ENCODE measurements around the gene SIK2. TPM values are rescaled to one million over a fixed set of nuclear protein-coding genes. Genes with fewer than 3 reads are reported as not detected.

Gene SIK2
- total and polyA plus RNA-seq, 2 donors: 10.4 to 14.2 TPM

- DNase-seq (ENCODE audit: extremely low spot score): no peak
- H3K27ac ChIP-seq (ENCODE audit: low read depth): no peak overlapping the region
- 87% methylated on average over 6 of the region's 6 CpGs for WGBS
- peaks cover 2% of the 10 kb centered on the region for H3K36me3 ChIP-seq (ENCODE audit: insufficient read depth)
- H3K4me1 ChIP-seq (ENCODE audit: insufficient read depth): no peaks in the 10 kb centered on the region
- no peak overlapping the region for H3K4me3 ChIP-seq (ENCODE audit: low read depth, low read length)
These were observed 91.1 kb downstream of the SIK2 start for GRCh38 chr11:111693224-111693937.

- no peak overlapping the region for H3K4me3 ChIP-seq (ENCODE audit: low read depth, low read length)
- 61% methylated on average over 4 of the region's 4 CpGs for WGBS
- H3K27ac ChIP-seq (ENCODE audit: low read depth): no peak overlapping the region
- DNase-seq (ENCODE audit: extremely low spot score): no peak
- H3K36me3 ChIP-seq (ENCODE audit: insufficient read depth): no peaks in the 10 kb centered on the region
- H3K4me1 ChIP-seq (ENCODE audit: insufficient read depth): no peaks in the 10 kb centered on the region
These were observed 92.6 kb downstream of the SIK2 start for GRCh38 chr11:111694851-111695250.

- no peaks in the 10 kb centered on the region for H3K36me3 ChIP-seq (ENCODE audit: insufficient read depth)
- no peak overlapping the region for H3K4me3 ChIP-seq (ENCODE audit: low read depth, low read length)
- H3K4me1 ChIP-seq (ENCODE audit: insufficient read depth): no peaks in the 10 kb centered on the region
- H3K27ac ChIP-seq (ENCODE audit: low read depth): no peak overlapping the region
- WGBS: 60% methylated on average over 1 of the region's 1 CpG
- DNase-seq (ENCODE audit: extremely low spot score): no peak
These were observed 94.3 kb downstream of the SIK2 start for GRCh38 chr11:111696556-111696955.

GRCh38 chr11:111697933-111698371, 95.7 kb downstream of the SIK2 start:
- H3K4me3 ChIP-seq (ENCODE audit: low read depth, low read length): no peak overlapping the region
- WGBS: 61% methylated on average over 1 of the region's 1 CpG
- H3K36me3 ChIP-seq (ENCODE audit: insufficient read depth): no peaks in the 10 kb centered on the region
- no peak for DNase-seq (ENCODE audit: extremely low spot score)
- H3K4me1 ChIP-seq (ENCODE audit: insufficient read depth): no peaks in the 10 kb centered on the region
- H3K27ac ChIP-seq (ENCODE audit: low read depth): no peak overlapping the region

- no peaks in the 10 kb centered on the region for H3K36me3 ChIP-seq (ENCODE audit: insufficient read depth)
- 97% methylated on average over 3 of the region's 3 CpGs for WGBS
- H3K27ac ChIP-seq (ENCODE audit: low read depth): no peak overlapping the region
- no peaks in the 10 kb centered on the region for H3K4me1 ChIP-seq (ENCODE audit: insufficient read depth)
- H3K4me3 ChIP-seq (ENCODE audit: low read depth, low read length): no peak overlapping the region
- no peak for DNase-seq (ENCODE audit: extremely low spot score)
These were observed 96.8 kb downstream of the SIK2 start for GRCh38 chr11:111698852-111699559.

GRCh38 chr11:111699579-111700156, 97.4 kb downstream of the SIK2 start:
- no peak for DNase-seq (ENCODE audit: extremely low spot score)
- 89% methylated on average over 1 of the region's 1 CpG for WGBS
- no peak overlapping the region for H3K27ac ChIP-seq (ENCODE audit: low read depth)
- no peaks in the 10 kb centered on the region for H3K36me3 ChIP-seq (ENCODE audit: insufficient read depth)
- H3K4me3 ChIP-seq (ENCODE audit: low read depth, low read length): no peak overlapping the region
- H3K4me1 ChIP-seq (ENCODE audit: insufficient read depth): no peaks in the 10 kb centered on the region

GRCh38 chr11:111700162-111700561, 97.9 kb downstream of the SIK2 start:
- Histone ChIP-seq H3K36me3 (ENCODE audit: insufficient read depth) (peaks cover 1% of the 10 kb centered on the region), H3K27ac (ENCODE audit: low read depth) (no peak overlapping the region), H3K4me1 (ENCODE audit: insufficient read depth) (no peaks in the 10 kb centered on the region), H3K4me3 (ENCODE audit: low read depth, low read length) (no peak overlapping the region)
- DNase-seq (ENCODE audit: extremely low spot score): no peak
- WGBS: 96% methylated on average over 1 of the region's 1 CpG

- Histone ChIP-seq H3K36me3 (ENCODE audit: insufficient read depth) (peaks cover 1% of the 10 kb centered on the region), H3K27ac (ENCODE audit: low read depth) (no peak overlapping the region), H3K4me1 (ENCODE audit: insufficient read depth) (no peaks in the 10 kb centered on the region), H3K4me3 (ENCODE audit: low read depth, low read length) (no peak overlapping the region)
- no peak for DNase-seq (ENCODE audit: extremely low spot score)
- 88% methylated on average over 5 of the region's 5 CpGs for WGBS
These were observed 100.4 kb downstream of the SIK2 start for GRCh38 chr11:111702623-111703022.

GRCh38 chr11:111703576-111703975, 101.3 kb downstream of the SIK2 start:
- Histone ChIP-seq H3K4me3 (ENCODE audit: low read depth, low read length) (no peak overlapping the region), H3K27ac (ENCODE audit: low read depth) (no peak overlapping the region), H3K36me3 (ENCODE audit: insufficient read depth) (peaks cover 1% of the 10 kb centered on the region), H3K4me1 (ENCODE audit: insufficient read depth) (no peaks in the 10 kb centered on the region)
- peak; percentile 39 for DNase-seq (ENCODE audit: extremely low spot score)
- WGBS: 46% methylated on average over 1 of the region's 1 CpG

- DNase-seq (ENCODE audit: extremely low spot score): no peak
- Histone ChIP-seq H3K4me3 (ENCODE audit: low read depth, low read length) (no peak overlapping the region), H3K27ac (ENCODE audit: low read depth) (no peak overlapping the region), H3K4me1 (ENCODE audit: insufficient read depth) (no peaks in the 10 kb centered on the region), H3K36me3 (ENCODE audit: insufficient read depth) (peaks cover 1% of the 10 kb centered on the region)
- 19% methylated on average over 9 of the region's 9 CpGs for WGBS
These were observed 104.9 kb downstream of the SIK2 start for GRCh38 chr11:111707039-111707690.

- DNase-seq (ENCODE audit: extremely low spot score): no peak
- H3K27ac ChIP-seq (ENCODE audit: low read depth): no peak overlapping the region
- peaks cover 1% of the 10 kb centered on the region for H3K36me3 ChIP-seq (ENCODE audit: insufficient read depth)
- WGBS: 94% methylated on average over 5 of the region's 5 CpGs
- H3K4me1 ChIP-seq (ENCODE audit: insufficient read depth): no peaks in the 10 kb centered on the region
- H3K4me3 ChIP-seq (ENCODE audit: low read depth, low read length): no peak overlapping the region
These were observed 105.4 kb downstream of the SIK2 start for GRCh38 chr11:111707691-111708067.

- Histone ChIP-seq H3K4me3 (ENCODE audit: low read depth, low read length) (no peak overlapping the region), H3K36me3 (ENCODE audit: insufficient read depth) (no peaks in the 10 kb centered on the region), H3K4me1 (ENCODE audit: insufficient read depth) (no peaks in the 10 kb centered on the region), H3K27ac (ENCODE audit: low read depth) (no peak overlapping the region)
- WGBS: 95% methylated on average over 4 of the region's 4 CpGs
- no peak for DNase-seq (ENCODE audit: extremely low spot score)
These were observed 112.3 kb downstream of the SIK2 start for GRCh38 chr11:111714522-111714921.

GRCh38 chr11:111715142-111715816, 113.0 kb downstream of the SIK2 start:
- no peak for DNase-seq (ENCODE audit: extremely low spot score)
- Histone ChIP-seq H3K4me3 (ENCODE audit: low read depth, low read length) (no peak overlapping the region), H3K36me3 (ENCODE audit: insufficient read depth) (no peaks in the 10 kb centered on the region), H3K4me1 (ENCODE audit: insufficient read depth) (no peaks in the 10 kb centered on the region), H3K27ac (ENCODE audit: low read depth) (no peak overlapping the region)
- WGBS: 77% methylated on average over 5 of the region's 5 CpGs

All from urinary bladder (tissue), 4 donors.